ENCODE measurements around the gene TRPM2.

GRCh38 chr21:44329086-44329889, 24.1 kb upstream of the TRPM2 start:
- TF ChIP-seq CTCF (IDR thresholded peaks at IDR 0.05; ENCODE audit: low read depth, low read length) (no peak), EZH2phosphoT487 (IDR thresholded peaks at IDR 0.05; ENCODE audit: low read depth) (no peak)

Measured in OCI-LY3 (cell line).